ENCODE measurements around the gene DNAJC16.

DNA sequence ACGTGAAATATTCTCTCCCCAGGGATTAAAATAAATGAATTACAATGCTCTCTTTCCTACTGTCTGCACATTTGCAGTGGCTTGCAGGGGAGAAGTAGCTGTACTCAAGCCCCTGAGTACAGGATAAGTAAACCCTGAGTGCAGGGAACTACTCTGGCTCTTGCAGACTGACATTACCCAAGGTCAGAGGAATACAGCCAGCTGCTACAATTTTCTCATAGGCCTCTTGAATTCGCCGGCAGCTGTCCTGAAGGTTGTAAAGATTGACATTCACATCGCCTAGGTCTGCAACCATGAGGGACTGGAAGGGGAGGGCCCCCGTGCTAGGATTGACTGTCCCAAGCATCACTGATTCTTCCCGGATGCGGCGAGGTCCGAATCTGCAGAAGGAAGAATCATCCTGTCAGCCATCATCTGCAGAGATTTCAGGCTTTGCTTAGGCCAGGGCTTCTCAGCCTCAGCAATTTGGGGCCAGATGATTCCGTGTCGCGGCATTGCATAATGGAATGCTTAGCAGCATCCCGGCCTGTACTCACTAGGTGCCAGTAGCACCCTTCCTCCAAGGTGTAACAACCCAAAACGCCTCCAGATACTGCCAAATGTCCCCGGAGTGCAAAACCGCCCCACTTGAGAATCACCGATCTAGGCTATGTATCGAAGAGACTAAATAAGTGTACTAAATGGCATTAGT lies 56.5 kb downstream of the DNAJC16 start:
- TF ChIP-seq, protein P1, sequence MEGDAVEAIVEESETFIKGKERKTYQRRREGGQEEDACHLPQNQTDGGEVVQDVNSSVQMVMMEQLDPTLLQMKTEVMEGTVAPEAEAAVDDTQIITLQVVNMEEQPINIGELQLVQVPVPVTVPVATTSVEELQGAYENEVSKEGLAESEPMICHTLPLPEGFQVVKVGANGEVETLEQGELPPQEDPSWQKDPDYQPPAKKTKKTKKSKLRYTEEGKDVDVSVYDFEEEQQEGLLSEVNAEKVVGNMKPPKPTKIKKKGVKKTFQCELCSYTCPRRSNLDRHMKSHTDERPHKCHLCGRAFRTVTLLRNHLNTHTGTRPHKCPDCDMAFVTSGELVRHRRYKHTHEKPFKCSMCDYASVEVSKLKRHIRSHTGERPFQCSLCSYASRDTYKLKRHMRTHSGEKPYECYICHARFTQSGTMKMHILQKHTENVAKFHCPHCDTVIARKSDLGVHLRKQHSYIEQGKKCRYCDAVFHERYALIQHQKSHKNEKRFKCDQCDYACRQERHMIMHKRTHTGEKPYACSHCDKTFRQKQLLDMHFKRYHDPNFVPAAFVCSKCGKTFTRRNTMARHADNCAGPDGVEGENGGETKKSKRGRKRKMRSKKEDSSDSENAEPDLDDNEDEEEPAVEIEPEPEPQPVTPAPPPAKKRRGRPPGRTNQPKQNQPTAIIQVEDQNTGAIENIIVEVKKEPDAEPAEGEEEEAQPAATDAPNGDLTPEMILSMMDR (conservative IDR thresholded peaks at IDR 0.05) = no peak
- TF ChIP-seq ZFX (IDR thresholded peaks at IDR 0.05) = no peak

Data from C4-2B (cell line).